CD4-positive, alpha-beta T cell treated with Interleukin-4 for 4 hours (primary cell): ENCODE results near the gene GRHPR.

Experiments used
- DNase-seq: peaks from one replicate; pipeline ENCODE4 v3.0.0-alpha.2; 2020

The GRHPR gene

DNA sequence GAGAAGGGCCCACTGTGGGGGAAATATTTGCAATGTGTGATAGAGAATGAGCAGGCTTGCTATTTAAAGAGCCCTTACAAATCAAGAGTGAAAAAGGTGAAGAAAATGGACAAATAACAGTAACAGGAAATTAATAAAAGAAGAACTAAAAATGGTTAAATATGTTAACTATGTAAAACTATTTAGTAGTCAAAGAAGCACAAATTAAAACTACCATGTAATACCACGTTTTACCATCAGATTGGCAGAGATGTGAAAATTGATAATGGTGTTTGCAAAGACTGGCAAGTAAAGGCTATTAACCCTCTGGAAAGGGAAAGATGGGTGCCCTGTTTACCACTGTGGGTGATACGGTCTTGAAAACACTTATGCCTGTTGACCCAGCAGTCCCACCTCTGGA, 23.2 kb upstream of the GRHPR start:
- DNase-seq = no peak

DNA sequence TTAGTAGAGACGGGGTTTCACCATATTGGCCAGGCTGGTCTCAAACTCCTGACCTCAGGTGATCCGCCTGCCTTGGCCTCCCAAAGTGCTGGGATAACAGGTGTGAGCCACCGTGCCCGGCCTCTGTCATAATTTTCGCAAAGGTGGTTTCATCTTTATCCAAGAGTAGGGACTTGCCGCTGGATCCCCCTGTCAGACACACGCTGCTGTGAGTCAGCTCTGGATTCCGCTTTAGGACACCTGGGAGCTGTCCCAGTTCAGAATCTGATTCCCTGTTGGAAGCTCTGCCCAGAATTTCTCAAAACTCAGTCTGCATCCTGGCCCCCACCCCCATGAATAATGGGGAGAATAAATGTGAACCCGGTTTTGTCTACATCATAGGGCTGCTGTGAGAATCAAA, 17.9 kb upstream of the GRHPR start:
- DNase-seq = no peak

DNA sequence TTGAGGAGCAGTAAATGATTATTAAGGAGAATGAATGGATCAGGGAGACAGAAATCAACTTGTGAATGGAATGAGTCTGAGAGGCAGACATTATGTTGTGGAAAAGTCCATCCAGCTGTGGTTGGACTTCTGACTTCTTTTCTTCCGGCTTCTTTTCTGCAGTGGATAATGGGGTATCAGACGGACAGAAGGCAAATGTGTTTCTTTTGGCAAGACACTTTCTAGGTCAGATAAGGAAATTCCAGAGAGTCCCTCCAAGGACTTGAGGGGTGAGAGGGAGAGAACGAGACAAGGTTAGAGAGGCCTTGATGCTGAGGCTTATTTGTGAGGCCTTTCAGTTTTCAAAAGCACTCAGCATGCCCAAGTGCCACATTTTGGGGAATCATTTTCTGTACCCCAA, 17.1 kb upstream of the GRHPR start:
- DNase-seq = no peak

DNA sequence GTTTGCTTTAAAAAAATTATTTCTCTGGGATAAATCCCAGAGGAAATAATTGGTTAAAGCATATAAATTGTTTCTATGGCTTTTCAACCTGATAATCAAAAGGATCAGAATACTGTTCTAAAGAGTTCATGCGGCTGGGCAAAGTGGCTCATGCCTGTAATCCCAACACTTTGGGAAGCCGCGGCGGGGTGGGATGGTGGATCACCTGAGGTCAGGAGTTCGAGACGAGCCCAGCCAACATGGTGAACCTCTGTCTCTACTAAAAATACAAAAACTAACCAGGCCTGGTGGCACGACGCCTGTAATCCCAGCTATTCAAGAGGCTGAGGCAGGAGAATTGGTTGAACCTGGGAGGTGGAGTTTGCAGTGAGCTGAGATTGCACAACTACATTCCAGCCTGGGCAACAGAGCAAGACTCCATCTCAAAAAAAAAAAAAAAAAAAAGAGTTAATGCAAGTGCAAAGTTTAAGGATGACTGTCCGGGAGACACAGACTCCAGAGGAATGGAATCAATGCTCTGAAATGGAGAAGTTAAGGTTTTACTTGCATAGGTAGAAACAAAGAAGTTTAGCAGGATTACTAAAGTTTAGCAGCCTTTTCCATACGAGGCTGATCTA, 16.6 kb upstream of the GRHPR start:
- no peak for DNase-seq

DNA sequence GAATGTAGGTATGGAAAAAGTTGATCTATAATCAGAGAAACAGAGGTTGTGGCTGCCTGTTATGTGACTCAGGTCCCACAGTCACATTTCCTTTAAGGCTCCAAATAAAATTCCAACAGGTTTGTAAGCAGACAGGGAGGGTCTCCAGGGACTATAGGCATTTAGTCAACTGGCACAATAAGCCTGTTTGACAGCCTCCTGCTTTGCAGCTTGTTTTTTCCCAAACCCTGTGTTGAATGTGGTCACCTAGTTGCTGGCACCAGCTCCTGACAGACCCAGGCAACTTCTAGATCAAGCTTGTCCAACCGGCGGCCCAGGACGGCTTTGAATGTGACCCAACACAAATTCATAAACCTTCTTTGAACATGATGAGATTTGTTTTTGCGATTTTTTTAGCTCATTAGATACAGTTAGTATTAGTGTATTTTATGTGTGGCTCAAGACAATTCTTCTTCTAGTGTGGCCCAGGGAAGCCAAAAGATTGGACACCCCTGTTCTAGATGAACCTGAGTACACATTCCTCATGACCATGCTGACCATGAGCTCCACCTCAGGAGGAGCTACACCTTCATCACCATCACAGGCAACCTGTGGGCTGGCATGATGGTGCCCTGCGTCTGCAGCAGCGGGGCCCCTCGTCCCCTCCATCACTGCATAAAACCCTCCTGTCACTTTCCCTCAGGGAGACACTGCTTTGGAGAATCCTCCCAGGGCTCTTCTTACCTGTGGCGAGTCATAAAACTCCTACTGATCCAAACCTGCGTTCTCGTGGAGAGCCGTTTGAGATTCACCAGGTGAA, 15.7 kb upstream of the GRHPR start:
- no peak for DNase-seq

DNA sequence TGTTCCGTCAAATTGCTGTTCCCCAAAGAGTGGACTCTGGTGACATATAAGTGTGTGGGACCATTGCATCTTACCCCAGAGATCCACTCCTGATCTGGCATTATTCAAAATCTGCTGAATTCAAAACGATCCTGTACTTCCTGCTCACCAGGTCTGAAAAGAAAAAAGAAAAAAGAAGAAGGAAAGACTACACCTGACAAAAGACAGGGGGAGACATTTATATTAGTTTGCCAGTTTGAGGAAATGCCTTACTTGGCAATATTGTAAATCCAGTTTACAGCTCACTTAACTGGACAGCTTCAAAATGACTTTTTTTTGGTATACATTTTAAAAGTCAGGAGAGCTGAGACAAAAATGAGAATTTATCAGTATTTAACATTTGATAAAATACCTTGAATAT, 15.0 kb upstream of the GRHPR start:
- no peak for DNase-seq

DNA sequence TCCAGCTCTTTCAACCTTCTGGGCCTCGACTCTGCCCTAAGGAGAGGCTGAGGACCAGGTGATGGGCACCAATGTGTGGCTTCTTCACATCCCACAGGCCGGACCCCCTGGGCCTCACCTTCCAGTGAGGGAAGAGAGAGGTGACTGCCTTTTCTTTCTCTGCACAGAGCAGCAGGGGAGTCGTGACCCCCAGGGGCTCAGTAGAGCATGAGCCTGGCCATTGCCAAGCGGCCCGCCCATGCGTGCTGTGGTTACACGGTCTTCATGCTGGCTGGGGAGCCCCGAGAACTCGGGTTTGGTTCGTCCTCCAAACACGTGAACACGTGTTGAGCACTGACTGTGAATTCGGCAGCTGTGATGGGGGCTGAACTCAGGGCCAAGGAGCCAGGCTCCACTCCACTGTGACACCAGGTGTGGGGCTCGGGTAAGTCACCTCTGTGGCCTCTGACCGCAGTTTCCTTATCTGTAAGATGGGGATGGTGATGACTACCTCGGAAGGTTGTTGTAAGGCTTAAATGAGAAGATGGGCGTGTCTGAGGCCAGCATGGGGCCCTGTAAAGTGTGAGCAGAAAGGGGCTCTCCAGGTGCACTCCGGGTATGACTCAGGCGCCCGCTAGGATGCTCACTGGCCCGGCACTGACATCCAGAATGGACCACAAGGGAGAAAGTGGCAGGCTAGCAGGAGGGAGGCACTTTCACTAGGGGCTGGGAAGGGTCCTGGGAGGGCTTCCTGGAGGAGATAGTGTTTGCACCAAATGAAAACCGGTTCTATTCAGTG, 13.4 kb upstream of the GRHPR start:
- DNase-seq = peak; percentile 89

DNA sequence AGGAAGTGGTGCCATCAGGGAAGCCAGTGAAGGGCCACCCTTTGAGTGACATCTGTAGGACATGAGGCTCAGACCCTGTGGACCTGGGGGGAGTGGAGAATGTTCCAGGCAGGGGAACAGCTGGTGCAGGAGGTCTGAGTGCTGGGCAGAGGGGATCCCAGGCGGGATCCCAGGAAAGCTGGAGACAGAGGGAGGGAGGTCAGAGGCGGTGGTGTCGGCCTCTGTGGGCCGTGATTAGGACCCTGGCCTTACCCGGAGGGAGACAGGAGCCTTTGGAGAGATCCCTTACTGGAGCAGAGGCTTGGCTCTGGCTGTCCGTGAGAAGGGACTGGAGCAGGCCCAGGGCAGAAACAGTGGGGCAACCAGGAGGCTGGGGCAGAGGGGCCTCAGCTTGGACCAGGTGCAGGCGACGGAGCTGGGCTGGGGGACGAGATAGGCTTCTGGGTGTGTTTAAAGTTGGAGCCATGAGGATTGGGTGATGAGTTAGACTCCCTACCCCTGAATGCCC, 12.1 kb upstream of the GRHPR start:
- no peak for DNase-seq

DNA sequence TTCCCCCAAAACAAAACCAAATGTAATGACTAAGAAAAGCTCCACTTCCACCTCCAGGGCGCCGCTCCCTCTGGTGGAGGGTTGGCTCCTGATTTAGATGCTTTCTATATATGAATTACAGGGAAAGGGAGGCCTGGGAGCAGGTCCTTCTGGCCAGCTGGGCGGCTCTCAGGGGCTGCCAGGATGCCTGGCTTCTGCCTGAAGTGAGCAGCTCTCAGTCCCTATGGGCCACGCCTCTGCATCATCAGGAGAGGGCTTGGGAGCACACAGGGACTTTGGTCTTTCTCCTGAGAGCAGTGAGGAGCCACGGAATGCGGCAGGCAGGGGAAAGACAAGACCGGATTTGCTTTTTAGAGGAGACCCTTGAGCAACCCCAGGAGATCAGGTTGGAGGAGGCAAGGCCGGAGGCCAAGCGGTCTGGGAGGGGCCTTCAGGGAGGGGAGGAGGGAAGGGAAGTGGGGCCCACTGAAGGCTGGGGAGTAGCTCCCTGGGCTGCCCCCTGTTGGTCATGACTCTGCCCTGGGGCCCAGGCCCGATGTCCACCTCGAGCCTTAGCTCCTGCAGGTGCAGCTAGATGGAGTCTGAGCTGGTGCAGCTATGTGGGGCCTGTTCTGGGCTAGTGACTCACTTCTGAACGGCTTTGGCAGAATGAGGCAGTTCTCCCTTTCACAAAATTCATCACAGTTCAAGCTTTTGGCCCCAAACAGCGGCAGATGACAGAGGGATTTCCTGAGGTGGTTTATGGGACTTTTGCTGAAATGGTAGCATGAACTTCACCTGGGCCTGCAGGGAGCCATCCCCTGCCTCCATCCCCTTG, 11.3 kb upstream of the GRHPR start:
- no peak for DNase-seq

DNA sequence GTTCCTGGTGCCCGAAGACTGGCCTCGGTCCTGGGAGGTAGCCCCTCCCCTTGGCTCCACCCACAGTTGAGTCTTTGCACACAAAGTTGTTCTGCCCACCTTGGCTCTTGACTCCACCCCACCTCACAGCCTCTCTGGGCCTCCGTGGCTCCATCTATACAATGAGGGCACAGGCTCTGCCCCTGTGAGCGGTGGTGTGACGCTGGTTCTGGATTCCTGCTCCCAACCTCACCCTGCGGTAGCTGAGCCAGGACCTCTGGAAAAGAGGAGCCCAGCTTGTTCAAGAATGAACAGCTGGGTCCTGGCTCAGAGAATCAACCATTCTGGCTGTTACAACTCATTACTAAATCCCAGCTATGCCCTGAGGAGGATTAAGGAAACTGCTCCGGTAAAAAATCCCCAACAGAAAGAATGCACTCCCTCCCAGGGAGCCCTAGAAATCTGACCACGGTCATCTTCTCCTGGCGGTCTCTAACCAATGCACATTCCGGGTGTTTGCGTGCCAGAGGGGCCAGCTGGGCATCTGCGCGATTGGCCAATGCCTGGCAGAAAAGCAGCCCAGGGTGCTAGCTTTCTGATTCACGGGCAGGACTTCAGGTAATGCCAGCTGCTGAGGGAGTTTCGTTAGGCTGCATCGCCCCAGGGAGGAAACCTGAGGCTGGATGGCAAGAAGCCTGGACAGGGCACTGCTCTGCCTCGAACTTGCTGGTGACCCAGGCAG, 9.9 kb upstream of the GRHPR start:
- no peak for DNase-seq

DNA sequence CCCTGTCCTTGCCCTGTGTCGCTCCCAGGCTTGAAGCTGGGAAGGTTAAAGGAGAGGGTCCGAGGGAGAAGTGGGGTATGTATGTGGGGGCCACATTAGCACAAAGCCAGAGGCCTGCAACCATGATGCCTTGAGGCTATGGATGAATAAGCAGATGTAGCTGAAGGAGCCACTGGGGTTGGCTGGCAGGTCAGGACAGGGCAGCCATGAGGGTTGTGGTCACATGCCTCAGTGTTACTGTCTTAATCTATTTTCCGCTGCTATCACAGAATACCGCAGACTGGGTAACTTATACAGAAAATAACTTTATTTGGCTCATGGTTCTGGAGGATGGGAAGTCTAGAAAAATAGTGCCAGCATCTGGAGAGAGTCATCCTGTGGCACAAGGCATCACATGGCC, 9.2 kb upstream of the GRHPR start:
- DNase-seq = no peak

DNA sequence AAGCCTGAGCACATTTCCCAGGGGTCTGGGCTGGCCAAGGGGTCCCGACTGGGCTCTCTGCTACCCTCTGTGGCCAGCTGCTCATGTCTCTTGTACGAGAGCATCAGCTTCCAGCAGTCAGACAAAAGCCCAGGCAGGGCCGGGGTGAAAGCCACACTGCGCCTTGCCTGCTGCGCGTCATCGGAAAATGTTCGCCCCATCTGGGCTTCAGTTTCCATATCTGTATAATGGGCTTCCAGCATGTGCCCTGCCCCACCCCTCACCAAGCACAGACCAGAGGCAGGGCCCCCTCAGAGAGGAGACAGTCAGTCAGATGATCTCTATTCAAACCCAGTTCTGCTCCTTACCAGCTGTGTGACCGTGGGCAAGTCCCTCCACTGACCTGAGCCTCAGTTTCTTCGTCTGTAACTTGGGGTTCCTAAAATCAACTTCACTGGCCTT, 8.0 kb upstream of the GRHPR start:
- no peak for DNase-seq

DNA sequence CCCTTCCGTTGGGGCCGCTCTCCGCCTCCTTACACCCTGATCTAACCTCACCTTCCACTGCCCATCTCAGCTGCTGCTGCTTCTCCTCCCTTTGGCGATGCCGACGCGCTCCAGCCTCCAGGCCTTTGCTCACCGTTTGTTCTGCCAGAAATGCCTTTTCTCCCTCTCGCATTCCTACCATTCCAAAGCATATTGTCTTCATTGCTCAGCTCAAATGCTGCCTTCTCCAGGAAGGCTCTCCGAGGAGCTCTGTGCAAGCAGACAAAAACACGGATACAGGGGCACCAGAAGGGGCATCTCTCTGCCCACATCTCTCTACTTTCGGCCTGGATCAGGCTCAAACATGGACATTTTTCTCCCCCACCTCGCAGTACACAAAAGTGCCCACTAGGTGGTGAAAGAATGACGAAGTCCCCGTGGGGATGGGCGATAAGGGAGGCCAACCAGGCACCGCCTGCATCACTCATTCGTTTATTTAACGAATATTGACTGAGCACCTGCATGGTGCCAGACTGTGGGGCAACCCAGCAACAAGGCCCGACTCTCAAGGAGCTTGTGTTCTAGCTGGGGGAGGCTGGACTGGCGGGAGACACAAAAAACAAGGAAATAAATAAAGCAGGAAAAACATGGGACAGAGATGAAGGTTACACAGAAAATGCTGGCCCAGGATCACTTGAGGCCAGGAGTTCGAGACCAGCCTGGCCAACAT, 7.3 kb upstream of the GRHPR start:
- peak; percentile 74 for DNase-seq

DNA sequence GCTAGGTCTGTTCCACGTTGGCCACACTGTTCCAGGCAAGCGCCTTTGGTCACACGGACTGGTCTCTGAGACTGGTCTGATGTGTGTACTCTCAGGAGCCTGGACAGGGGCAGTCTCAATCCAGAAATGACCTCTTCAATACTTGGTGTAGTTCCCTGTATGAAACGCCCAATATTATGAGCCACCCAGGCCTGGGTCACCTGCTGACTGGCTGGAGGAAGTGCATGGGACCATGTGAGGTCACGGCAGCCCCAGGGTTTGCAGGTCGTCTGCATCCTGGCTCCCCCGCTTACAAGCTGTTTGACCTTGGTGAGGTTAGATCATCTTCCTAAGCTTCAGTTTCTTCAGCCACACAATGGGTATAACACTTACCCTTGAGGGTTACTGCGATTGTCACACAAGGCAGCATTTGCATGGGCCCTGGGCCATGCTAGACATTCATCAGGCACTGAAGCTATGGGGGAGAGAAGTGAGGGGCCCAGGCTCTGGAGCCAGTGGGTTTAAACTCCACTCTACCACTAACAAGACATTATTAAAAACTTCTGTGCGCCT, 5.2 kb upstream of the GRHPR start:
- DNase-seq = no peak

DNA sequence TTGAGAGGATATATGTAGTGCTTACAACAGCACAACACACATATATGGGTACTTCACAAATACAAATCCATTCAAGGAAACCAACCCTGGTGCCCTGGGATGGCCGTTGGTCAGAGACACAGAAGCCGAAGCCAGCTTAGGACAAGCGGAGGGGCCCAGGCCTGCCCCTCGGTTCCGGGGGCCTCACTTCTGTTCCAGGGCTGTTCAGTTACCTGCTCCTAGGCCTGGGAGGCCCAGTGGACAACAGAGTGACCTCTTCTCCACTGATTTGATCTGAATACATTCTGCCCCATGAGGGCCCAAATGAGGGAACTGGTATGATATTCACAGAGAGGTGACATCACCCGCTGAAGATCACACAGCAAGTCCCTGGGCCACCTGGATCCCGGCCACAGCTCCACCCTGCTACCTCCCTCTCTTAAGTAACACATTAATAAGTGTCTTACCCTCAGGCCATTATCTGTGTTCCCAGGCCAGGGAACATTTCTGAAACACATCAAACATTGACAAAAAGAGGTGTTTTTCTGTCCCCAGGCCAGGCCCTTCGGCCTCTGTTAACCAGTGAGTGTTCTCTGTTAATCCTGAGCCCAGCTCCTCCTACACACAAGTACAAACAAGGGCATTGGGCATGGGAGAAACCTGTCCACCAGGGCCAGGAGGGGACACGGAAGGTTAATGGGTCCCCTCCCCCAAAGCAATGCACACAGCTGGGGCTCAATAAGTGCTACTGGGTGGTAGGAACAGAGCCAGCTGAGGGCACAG, 4.5 kb upstream of the GRHPR start:
- no peak for DNase-seq

DNA sequence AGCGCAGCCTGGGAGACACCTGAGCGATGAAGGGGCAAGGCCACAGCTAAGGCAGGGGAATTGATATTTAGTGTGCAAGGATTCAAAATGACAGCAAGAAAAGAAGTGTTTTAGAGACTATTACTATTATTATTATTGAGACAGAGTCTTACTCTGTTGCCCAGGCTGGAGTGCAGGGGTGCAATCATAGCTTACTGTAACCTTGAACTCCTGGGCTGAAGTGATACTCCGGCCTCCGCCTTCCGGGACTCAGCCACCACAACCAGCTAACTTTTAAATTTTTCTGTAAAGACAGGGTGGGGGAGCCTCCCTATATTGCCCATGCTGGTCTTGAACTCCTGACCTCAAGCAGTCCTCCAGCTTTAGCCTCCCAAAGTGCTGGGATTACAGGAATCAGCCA, 3.3 kb upstream of the GRHPR start:
- no peak for DNase-seq

DNA sequence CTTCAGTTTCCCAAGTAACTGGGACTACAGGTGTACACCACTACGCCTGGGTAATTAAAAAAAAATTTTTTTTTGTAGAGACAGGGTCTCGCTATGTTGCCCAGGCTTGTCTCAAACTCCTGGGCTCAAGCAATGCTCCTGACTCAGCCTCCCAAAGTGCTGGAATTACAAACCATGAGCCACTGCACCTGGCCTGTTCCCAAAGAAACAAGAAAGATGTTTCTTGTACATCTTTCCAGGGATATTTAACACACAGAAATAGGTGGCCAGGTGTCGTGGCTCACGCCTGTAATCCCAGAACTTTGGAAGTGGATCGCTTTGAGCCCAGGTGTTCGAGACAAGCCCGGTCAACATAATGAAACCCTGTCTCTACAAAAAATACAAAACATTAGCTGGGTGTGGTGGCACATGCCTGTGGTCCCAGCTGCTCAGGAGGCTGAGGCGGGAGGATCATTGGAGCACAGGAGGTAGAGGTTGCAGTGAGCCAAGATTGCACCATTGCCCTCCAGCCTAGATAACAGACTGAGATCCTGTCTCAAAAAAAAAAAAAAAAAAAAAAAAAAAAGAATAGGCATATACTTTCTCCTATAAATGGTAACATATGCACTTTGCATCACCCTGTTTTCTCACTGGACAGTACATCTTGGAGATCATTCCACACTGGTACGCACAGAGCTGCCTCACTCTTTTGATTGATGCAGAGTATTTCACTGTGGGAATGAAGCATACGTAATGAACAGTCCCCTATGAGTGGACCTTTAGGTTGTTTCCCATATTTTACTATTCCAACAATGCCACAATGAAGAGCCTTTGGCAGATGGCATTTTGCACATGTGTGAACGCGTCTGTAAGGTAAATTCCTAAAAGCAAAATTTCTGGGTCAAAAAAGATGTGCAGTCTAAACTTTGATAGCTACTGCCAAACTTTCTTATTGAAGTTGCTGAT, 2.0 kb upstream of the GRHPR start:
- DNase-seq = no peak

DNA sequence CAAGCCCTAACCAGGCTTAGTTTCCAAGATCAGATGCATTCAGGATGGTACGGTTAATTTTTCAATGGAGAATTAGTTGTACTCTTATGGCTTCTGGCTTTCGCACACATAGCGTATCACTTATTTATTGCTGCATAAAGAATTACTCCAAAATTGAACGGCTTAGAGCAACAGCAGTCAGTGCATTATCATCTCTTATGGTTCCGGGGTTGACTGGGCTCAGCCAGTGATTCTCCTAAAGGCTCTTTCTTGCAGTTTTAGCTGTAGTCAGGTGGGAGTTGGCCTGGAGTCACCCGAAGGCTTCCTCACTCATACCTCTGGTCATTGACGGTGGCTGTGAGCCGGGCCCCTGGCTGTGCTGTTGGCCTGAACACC, 595 bp upstream of the GRHPR start:
- no peak for DNase-seq

DNA sequence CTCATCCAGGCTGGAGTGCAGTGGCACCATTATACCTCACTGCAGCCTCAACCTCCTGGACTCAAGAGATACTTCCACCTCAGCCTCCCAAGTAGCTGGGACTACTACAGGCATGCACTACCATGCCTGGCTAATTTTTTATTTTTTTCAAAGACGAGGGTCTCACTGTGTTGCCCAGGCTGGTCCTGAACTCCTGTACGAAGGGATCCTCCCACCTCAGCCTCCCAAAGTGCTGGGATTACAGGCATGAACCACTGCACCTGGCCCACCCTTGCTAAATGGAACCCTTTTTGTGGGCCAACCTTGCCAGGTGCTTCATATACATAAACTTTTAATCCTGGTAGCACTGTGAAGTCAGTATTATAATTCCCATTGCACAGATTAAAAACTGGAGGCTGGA, 1.0 kb downstream of the GRHPR start:
- DNase-seq = no peak
